Testis (tissue), 2 donors: Measurements from ENCODE around the gene MSLN.

ENCODE experiments used
- POLR2A ChIP-seq: fragments of 450-650 bp; IDR thresholded peaks from one replicate; pipeline ENCODE4 v1.6.1; 2017; ENCODE audit warnings: antibody characterized with exemption, mild to moderate bottlenecking, moderate library complexity
- TF ChIP-seq, protein P1 (sequence below), 3 experiments: fragments of 450-650 bp in 2 of 3; fragments of 200-600 bp in 1 of 3; sonication (generic) in 1 of 3; IDR thresholded peaks; one replicate each; pipeline ENCODE4 v1.5.1; 2016 to 2019; ENCODE audit warnings: antibody characterized with exemption in 3 of 3, mild to moderate bottlenecking in 2 of 3, moderate library complexity in 1 of 3

DNA sequence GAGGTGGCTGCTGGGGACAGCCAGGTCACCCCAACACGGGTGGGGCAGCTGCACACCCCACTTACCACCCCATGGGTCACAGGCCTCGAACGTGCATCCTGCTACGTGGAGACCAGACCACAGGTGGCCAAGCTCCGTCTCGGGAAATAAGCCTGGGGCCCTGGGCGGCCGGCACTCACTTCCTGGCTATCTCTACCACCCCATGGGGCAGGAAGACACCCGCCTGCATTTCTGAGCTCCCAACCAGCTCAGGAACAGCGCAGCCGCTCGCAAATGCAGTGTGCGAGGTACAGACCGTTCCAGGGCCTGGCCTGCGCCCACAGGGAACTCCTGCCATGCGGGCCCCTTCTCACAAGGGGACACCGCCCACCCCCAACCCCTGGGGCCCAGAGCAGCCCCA is 44.9 kb downstream of the MSLN start:
- TF ChIP-seq, protein P1, sequence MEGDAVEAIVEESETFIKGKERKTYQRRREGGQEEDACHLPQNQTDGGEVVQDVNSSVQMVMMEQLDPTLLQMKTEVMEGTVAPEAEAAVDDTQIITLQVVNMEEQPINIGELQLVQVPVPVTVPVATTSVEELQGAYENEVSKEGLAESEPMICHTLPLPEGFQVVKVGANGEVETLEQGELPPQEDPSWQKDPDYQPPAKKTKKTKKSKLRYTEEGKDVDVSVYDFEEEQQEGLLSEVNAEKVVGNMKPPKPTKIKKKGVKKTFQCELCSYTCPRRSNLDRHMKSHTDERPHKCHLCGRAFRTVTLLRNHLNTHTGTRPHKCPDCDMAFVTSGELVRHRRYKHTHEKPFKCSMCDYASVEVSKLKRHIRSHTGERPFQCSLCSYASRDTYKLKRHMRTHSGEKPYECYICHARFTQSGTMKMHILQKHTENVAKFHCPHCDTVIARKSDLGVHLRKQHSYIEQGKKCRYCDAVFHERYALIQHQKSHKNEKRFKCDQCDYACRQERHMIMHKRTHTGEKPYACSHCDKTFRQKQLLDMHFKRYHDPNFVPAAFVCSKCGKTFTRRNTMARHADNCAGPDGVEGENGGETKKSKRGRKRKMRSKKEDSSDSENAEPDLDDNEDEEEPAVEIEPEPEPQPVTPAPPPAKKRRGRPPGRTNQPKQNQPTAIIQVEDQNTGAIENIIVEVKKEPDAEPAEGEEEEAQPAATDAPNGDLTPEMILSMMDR (IDR thresholded peaks at IDR 0.05), result no peak
- no peak for TF ChIP-seq POLR2A
